ENCODE data around the gene NDUFS3.
A peak's percentile ranks its signal among the peaks of the same experiment; 100 is the strongest.
"Not testable (repeated sequence)": the region's sequence is repeated elsewhere in the genome, so short reads cannot be mapped to it uniquely, and the experiment has no call there.

NDUFS3 gene

GRCh38 chr11:47562393-47562792 is 16.5 kb upstream of the NDUFS3 start:
- H3K4me1 ChIP-seq (ENCODE audit: control insufficient read depth, insufficient read depth, low read length), result peaks cover 15% of the 10 kb centered on the region
- H3K9me3 ChIP-seq (ENCODE audit: control insufficient read depth in 2 of 2, low read length in 2 of 2); H3K27me3 ChIP-seq (ENCODE audit: control insufficient read depth in 1 of 2, insufficient read depth in 2 of 2, low read length in 2 of 2); H3K9ac ChIP-seq (ENCODE audit: low read length in 2 of 2); H3K36me3 ChIP-seq (ENCODE audit: control insufficient read depth in 2 of 2, insufficient read depth in 2 of 2, low read length in 2 of 2); H3K4me3 ChIP-seq (ENCODE audit: low read length in 2 of 2); H3K27ac ChIP-seq (ENCODE audit: low read length): not testable (repeated sequence)

GRCh38 chr11:47564366-47564765 is 14.5 kb upstream of the NDUFS3 start:
- peaks cover 15% of the 10 kb centered on the region for H3K4me1 ChIP-seq (ENCODE audit: control insufficient read depth, insufficient read depth, low read length)
- H3K36me3 ChIP-seq (ENCODE audit: control insufficient read depth in 2 of 2, insufficient read depth in 2 of 2, low read length in 2 of 2); H3K27ac ChIP-seq (ENCODE audit: low read length); H3K9ac ChIP-seq (ENCODE audit: low read length in 2 of 2); H3K9me3 ChIP-seq (ENCODE audit: control insufficient read depth in 2 of 2, low read length in 2 of 2); H3K27me3 ChIP-seq (ENCODE audit: control insufficient read depth in 1 of 2, insufficient read depth in 2 of 2, low read length in 2 of 2): not testable (repeated sequence)
- peak overlapping the region in 1 of 2 donors; percentile 88 for H3K4me3 ChIP-seq (ENCODE audit: low read length in 2 of 2)

GRCh38 chr11:47564933-47565339 is 13.9 kb upstream of the NDUFS3 start:
- Histone ChIP-seq H3K4me1 (ENCODE audit: control insufficient read depth, insufficient read depth, low read length) (peaks cover 15% of the 10 kb centered on the region), H3K9ac (ENCODE audit: low read length in 2 of 2) (peak overlapping the region; percentile 81 to 92), H3K36me3 (ENCODE audit: control insufficient read depth in 2 of 2, insufficient read depth in 2 of 2, low read length in 2 of 2) (peaks cover 3 to 7% of the 10 kb centered on the region in 2 donors), H3K27ac (ENCODE audit: low read length) (peak overlapping the region; percentile 74), H3K27me3 (ENCODE audit: control insufficient read depth in 1 of 2, insufficient read depth in 2 of 2, low read length in 2 of 2) (no peaks in the 10 kb centered on the region), H3K4me3 (ENCODE audit: low read length in 2 of 2) (peak overlapping the region; percentile 86 to 88), H3K9me3 (ENCODE audit: control insufficient read depth in 2 of 2, low read length in 2 of 2) (no peaks in the 10 kb centered on the region)

GRCh38 chr11:47565340-47566148 is 13.3 kb upstream of the NDUFS3 start, which contains the start of gene PTPMT1:
PTPMT1 (plus strand) TSS chr11:47565599; CDS start chr11:47565623, 24 bp downstream.
- Histone ChIP-seq H3K27me3 (ENCODE audit: control insufficient read depth in 1 of 2, insufficient read depth in 2 of 2, low read length in 2 of 2) (no peaks in the 10 kb centered on the region), H3K4me3 (ENCODE audit: low read length in 2 of 2) (peak within 1 kb of the TSS; percentile 86 to 88), H3K36me3 (ENCODE audit: control insufficient read depth in 2 of 2, insufficient read depth in 2 of 2, low read length in 2 of 2) (peaks cover 7 to 8% of the 10 kb centered on the region in 2 donors), H3K27ac (ENCODE audit: low read length) (peak within 1 kb of the TSS; percentile 74), H3K4me1 (ENCODE audit: control insufficient read depth, insufficient read depth, low read length) (peaks cover 15% of the 10 kb centered on the region), H3K9me3 (ENCODE audit: control insufficient read depth in 2 of 2, low read length in 2 of 2) (no peaks in the 10 kb centered on the region), H3K9ac (ENCODE audit: low read length in 2 of 2) (peak within 1 kb of the TSS; percentile 81 to 92)

- Histone ChIP-seq H3K9ac (ENCODE audit: low read length in 2 of 2) (peak overlapping the region; percentile 81 to 92), H3K4me1 (ENCODE audit: control insufficient read depth, insufficient read depth, low read length) (peaks cover 15% of the 10 kb centered on the region), H3K36me3 (ENCODE audit: control insufficient read depth in 2 of 2, insufficient read depth in 2 of 2, low read length in 2 of 2) (peaks cover 7 to 12% of the 10 kb centered on the region in 2 donors), H3K27me3 (ENCODE audit: control insufficient read depth in 1 of 2, insufficient read depth in 2 of 2, low read length in 2 of 2) (no peaks in the 10 kb centered on the region), H3K27ac (ENCODE audit: low read length) (peak overlapping the region; percentile 74), H3K4me3 (ENCODE audit: low read length in 2 of 2) (peak overlapping the region; percentile 86 to 88), H3K9me3 (ENCODE audit: control insufficient read depth in 2 of 2, low read length in 2 of 2) (no peaks in the 10 kb centered on the region)
Measured at GRCh38 chr11:47566149-47566698, 12.7 kb upstream of the NDUFS3 start.

- no peak overlapping the region for H3K4me3 ChIP-seq (ENCODE audit: low read length in 2 of 2)
- no peak overlapping the region for H3K27ac ChIP-seq (ENCODE audit: low read length)
- no peaks in the 10 kb centered on the region for H3K27me3 ChIP-seq (ENCODE audit: control insufficient read depth in 1 of 2, insufficient read depth in 2 of 2, low read length in 2 of 2)
- peaks cover 31 to 36% of the 10 kb centered on the region in 2 donors for H3K36me3 ChIP-seq (ENCODE audit: control insufficient read depth in 2 of 2, insufficient read depth in 2 of 2, low read length in 2 of 2)
- H3K4me1 ChIP-seq (ENCODE audit: control insufficient read depth, insufficient read depth, low read length), result peaks cover 24% of the 10 kb centered on the region
- H3K9ac ChIP-seq (ENCODE audit: low read length in 2 of 2), result no peak overlapping the region
- no peaks in the 10 kb centered on the region for H3K9me3 ChIP-seq (ENCODE audit: control insufficient read depth in 2 of 2, low read length in 2 of 2)
Measured at GRCh38 chr11:47569646-47570045, 9.2 kb upstream of the NDUFS3 start.

- Histone ChIP-seq H3K9me3 (ENCODE audit: control insufficient read depth in 2 of 2, low read length in 2 of 2) (no peaks in the 10 kb centered on the region), H3K9ac (ENCODE audit: low read length in 2 of 2) (no peak overlapping the region), H3K4me3 (ENCODE audit: low read length in 2 of 2) (no peak overlapping the region), H3K27ac (ENCODE audit: low read length) (no peak overlapping the region), H3K4me1 (ENCODE audit: control insufficient read depth, insufficient read depth, low read length) (peaks cover 17% of the 10 kb centered on the region), H3K27me3 (ENCODE audit: control insufficient read depth in 1 of 2, insufficient read depth in 2 of 2, low read length in 2 of 2) (no peaks in the 10 kb centered on the region), H3K36me3 (ENCODE audit: control insufficient read depth in 2 of 2, insufficient read depth in 2 of 2, low read length in 2 of 2) (peaks cover 35 to 36% of the 10 kb centered on the region in 2 donors)
Measured at GRCh38 chr11:47570651-47571356, 8.1 kb upstream of the NDUFS3 start.

GRCh38 chr11:47571357-47571729 is 7.5 kb upstream of the NDUFS3 start:
- no peaks in the 10 kb centered on the region for H3K9me3 ChIP-seq (ENCODE audit: control insufficient read depth in 2 of 2, low read length in 2 of 2)
- H3K4me1 ChIP-seq (ENCODE audit: control insufficient read depth, insufficient read depth, low read length), result peaks cover 13% of the 10 kb centered on the region
- peaks cover 35 to 36% of the 10 kb centered on the region in 2 donors for H3K36me3 ChIP-seq (ENCODE audit: control insufficient read depth in 2 of 2, insufficient read depth in 2 of 2, low read length in 2 of 2)
- no peak overlapping the region for H3K9ac ChIP-seq (ENCODE audit: low read length in 2 of 2)
- no peak overlapping the region for H3K4me3 ChIP-seq (ENCODE audit: low read length in 2 of 2)
- no peak overlapping the region for H3K27ac ChIP-seq (ENCODE audit: low read length)
- H3K27me3 ChIP-seq (ENCODE audit: control insufficient read depth in 1 of 2, insufficient read depth in 2 of 2, low read length in 2 of 2), result no peaks in the 10 kb centered on the region

GRCh38 chr11:47571895-47572294 is 7.0 kb upstream of the NDUFS3 start:
- Histone ChIP-seq H3K27ac (ENCODE audit: low read length) (no peak overlapping the region), H3K27me3 (ENCODE audit: control insufficient read depth in 1 of 2, insufficient read depth in 2 of 2, low read length in 2 of 2) (no peaks in the 10 kb centered on the region), H3K4me3 (ENCODE audit: low read length in 2 of 2) (no peak overlapping the region), H3K36me3 (ENCODE audit: control insufficient read depth in 2 of 2, insufficient read depth in 2 of 2, low read length in 2 of 2) (peaks cover 35 to 36% of the 10 kb centered on the region in 2 donors), H3K4me1 (ENCODE audit: control insufficient read depth, insufficient read depth, low read length) (peaks cover 9% of the 10 kb centered on the region), H3K9ac (ENCODE audit: low read length in 2 of 2) (no peak overlapping the region), H3K9me3 (ENCODE audit: control insufficient read depth in 2 of 2, low read length in 2 of 2) (no peaks in the 10 kb centered on the region)

- H3K9me3 ChIP-seq (ENCODE audit: control insufficient read depth in 2 of 2, low read length in 2 of 2), result no peaks in the 10 kb centered on the region
- H3K27me3 ChIP-seq (ENCODE audit: control insufficient read depth in 1 of 2, insufficient read depth in 2 of 2, low read length in 2 of 2), result no peaks in the 10 kb centered on the region
- H3K4me3 ChIP-seq (ENCODE audit: low read length in 2 of 2), result no peak overlapping the region
- H3K27ac ChIP-seq (ENCODE audit: low read length), result no peak overlapping the region
- peaks cover 36 to 38% of the 10 kb centered on the region in 2 donors for H3K36me3 ChIP-seq (ENCODE audit: control insufficient read depth in 2 of 2, insufficient read depth in 2 of 2, low read length in 2 of 2)
- H3K4me1 ChIP-seq (ENCODE audit: control insufficient read depth, insufficient read depth, low read length), result peaks cover 17% of the 10 kb centered on the region
- no peak overlapping the region for H3K9ac ChIP-seq (ENCODE audit: low read length in 2 of 2)
Measured at GRCh38 chr11:47572715-47573255, 6.1 kb upstream of the NDUFS3 start.

Data from stomach smooth muscle (tissue), 2 donors.